ENCODE measurements around the gene REX1BD.

The REX1BD gene

GRCh38 chr19:18607226-18608101, 18.9 kb downstream of the REX1BD start:
- no peak for TF ChIP-seq CTCF (IDR thresholded peaks at IDR 0.05; ENCODE audit: low read depth, low read length)
- H3K4me3 ChIP-seq (replicated peaks in 1 of 2; ENCODE audit: low read depth in 2 of 2, low read length in 2 of 2) = peak overlapping the region in 1 of 2 donors; percentile 21
- DNase-seq (ENCODE audit: low read depth in 2 of 2) = no peak

GRCh38 chr19:18608102-18608804, 19.7 kb downstream of the REX1BD start:
- TF ChIP-seq CTCF (IDR thresholded peaks at IDR 0.05; ENCODE audit: low read depth, low read length) = no peak
- DNase-seq (ENCODE audit: low read depth in 2 of 2) = no peak
- no peak overlapping the region for H3K4me3 ChIP-seq (replicated peaks in 1 of 2; ENCODE audit: low read depth in 2 of 2, low read length in 2 of 2)

- H3K4me3 ChIP-seq (replicated peaks in 1 of 2; ENCODE audit: low read depth in 2 of 2, low read length in 2 of 2) = no peak overlapping the region
- no peak for DNase-seq (ENCODE audit: low read depth in 2 of 2)
- TF ChIP-seq CTCF (IDR thresholded peaks at IDR 0.05; ENCODE audit: low read depth, low read length) = no peak
These were observed 20.5 kb downstream of the REX1BD start for GRCh38 chr19:18608805-18609716.

GRCh38 chr19:18609717-18610051, 21.1 kb downstream of the REX1BD start:
- DNase-seq (ENCODE audit: low read depth in 2 of 2) = no peak
- no peak for TF ChIP-seq CTCF (IDR thresholded peaks at IDR 0.05; ENCODE audit: low read depth, low read length)
- H3K4me3 ChIP-seq (replicated peaks in 1 of 2; ENCODE audit: low read depth in 2 of 2, low read length in 2 of 2) = no peak overlapping the region

GRCh38 chr19:18610245-18610555, 21.6 kb downstream of the REX1BD start:
- H3K4me3 ChIP-seq (replicated peaks in 1 of 2; ENCODE audit: low read depth in 2 of 2, low read length in 2 of 2) = no peak overlapping the region
- TF ChIP-seq CTCF (IDR thresholded peaks at IDR 0.05; ENCODE audit: low read depth, low read length) = no peak
- no peak for DNase-seq (ENCODE audit: low read depth in 2 of 2)

- H3K4me3 ChIP-seq (replicated peaks in 1 of 2; ENCODE audit: low read depth in 2 of 2, low read length in 2 of 2) = no peak overlapping the region
- TF ChIP-seq CTCF (IDR thresholded peaks at IDR 0.05; ENCODE audit: low read depth, low read length) = no peak
- no peak for DNase-seq (ENCODE audit: low read depth in 2 of 2)
These were observed 22.1 kb downstream of the REX1BD start for GRCh38 chr19:18610556-18611326.

Measured in cardiac fibroblast (primary cell).